Muscle layer of duodenum (tissue), 2 donors: ENCODE results near the gene LARP1B.
"Not testable (repeated sequence)": the region's sequence is repeated elsewhere in the genome, so short reads cannot be mapped to it uniquely, and the experiment has no call there.

ENCODE experiments used
- H3K27ac ChIP-seq: one replicate; pipeline ENCODE4 v1.7.0; 2013; ENCODE audit warnings: mild to moderate bottlenecking, low read length
- H3K27me3 ChIP-seq: one replicate; pipeline ENCODE4 v1.7.0; 2013; ENCODE audit warnings: low read depth, mild to moderate bottlenecking, control low read depth, low read length
- H3K36me3 ChIP-seq, 2 donors: one replicate each; pipeline ENCODE4 v1.7.0; 2013; ENCODE audit warnings: low read length in 2 of 2, control low read depth in 1 of 2, mild to moderate bottlenecking in 1 of 2; ENCODE audit not compliant: insufficient read depth in 2 of 2, control insufficient read depth in 1 of 2
- H3K4me1 ChIP-seq, 2 donors: one replicate each; pipeline ENCODE4 v1.7.0; 2013; ENCODE audit warnings: low read length in 2 of 2, mild to moderate bottlenecking in 2 of 2, control low read depth in 1 of 2, moderate library complexity in 1 of 2; ENCODE audit not compliant: insufficient read depth in 2 of 2, control insufficient read depth in 1 of 2
- H3K4me3 ChIP-seq, 2 donors: one replicate each; pipeline ENCODE4 v1.7.0; 2013; ENCODE audit warnings: low read length in 2 of 2, low read depth in 1 of 2, mild to moderate bottlenecking in 1 of 2
- H3K9me3 ChIP-seq, 2 donors: one replicate each; pipeline ENCODE4 v1.7.0; 2013; ENCODE audit warnings: low read length in 2 of 2, control low read depth in 1 of 2, mild to moderate bottlenecking in 1 of 2; ENCODE audit not compliant: control insufficient read depth in 1 of 2
- donor health status: healthy.

Gene LARP1B

DNA sequence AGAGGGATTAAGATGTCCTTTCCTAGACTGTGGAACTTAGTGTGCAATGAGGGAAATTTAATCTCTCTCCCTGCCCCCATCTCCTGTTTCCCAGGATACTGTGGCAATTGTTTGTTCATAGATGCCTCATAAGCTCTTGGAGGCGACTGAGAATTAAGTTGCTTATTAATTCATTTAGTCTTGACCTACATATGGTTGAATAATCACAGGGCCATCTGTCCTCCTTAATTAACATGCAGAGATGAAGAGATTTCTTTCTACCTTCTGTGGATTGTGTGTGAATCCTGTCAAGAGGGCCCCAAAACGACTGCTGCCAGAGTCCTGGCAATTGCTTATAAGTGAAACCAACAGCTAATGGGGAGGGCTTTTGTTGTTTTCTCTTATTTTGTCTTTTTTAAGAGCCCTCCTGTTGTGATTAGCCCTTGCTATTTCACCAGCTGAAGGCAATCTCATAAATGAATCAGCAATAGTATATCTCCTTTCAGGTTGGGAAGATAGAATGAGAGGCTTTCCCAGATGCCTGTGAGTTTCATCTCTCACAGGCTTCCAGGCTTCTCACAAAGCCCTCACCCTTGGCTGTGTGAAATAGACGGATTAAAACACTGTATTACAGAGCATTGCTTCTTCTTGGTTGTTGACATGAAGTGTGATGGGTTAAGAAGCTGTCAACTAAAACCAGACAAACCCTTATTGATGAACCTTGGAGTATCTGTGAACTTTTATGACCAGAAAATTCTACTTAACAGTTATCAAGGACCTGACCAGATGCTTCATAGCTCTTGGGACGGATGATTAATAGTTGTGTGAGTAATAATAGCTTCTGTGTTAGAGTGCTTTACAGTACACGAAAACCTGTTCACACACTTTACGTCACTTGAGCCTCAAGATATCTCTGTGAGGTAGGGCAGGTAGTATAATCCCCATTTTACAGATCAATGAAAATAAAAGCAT lies 168.0 kb downstream of the LARP1B start:
- Histone ChIP-seq H3K27me3 (no peaks in the 10 kb centered on the region), H3K9me3 (no peaks in the 10 kb centered on the region), H3K27ac (no peak overlapping the region), H3K4me1 (no peaks in the 10 kb centered on the region), H3K4me3 (no peak overlapping the region), H3K36me3 (no peaks in the 10 kb centered on the region)

DNA sequence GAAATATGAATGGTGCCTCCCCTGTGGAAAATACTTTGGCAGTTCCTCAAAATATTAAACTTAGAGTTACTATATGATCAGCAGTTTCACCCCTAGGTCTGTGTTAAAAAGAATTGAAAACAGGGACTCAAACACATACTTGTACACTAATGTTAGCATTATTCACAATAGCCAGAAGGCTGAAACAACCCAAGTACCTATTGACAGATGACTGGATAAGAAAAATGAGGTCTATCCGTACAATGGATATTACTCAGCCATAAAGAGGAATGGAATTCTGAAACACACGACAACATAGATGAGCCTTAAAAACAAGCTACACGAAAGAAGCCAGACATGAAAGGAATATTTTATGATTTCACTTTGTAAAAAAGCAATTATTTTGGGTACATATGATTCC lies 171.6 kb downstream of the LARP1B start:
- Histone ChIP-seq H3K27me3 (no peaks in the 10 kb centered on the region), H3K4me3 (no peak overlapping the region), H3K36me3 (no peaks in the 10 kb centered on the region), H3K4me1 (no peaks in the 10 kb centered on the region), H3K9me3 (no peaks in the 10 kb centered on the region), H3K27ac (no peak overlapping the region)

DNA sequence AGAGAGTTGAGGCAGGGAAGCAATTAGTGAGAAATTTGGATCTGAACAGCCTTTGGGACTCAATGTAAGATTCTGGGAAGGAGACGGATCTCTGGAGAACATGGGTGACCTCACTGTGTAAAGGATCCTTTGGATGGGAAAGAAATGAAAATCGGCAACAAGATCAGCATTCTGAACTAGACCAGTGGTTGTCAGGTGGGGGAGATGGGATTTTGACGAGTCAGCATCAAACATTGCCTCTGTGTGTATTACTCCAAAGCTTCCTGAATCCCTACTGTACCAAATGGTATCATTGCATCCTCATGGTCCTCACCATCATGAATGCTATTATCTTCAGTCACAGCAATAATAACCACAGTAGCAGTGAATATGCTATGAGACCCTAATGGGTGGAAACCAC lies 173.7 kb downstream of the LARP1B start:
- H3K4me3 ChIP-seq = no peak overlapping the region
- no peaks in the 10 kb centered on the region for H3K4me1 ChIP-seq
- no peaks in the 10 kb centered on the region for H3K27me3 ChIP-seq
- H3K27ac ChIP-seq = no peak overlapping the region
- H3K9me3 ChIP-seq = no peaks in the 10 kb centered on the region
- no peaks in the 10 kb centered on the region for H3K36me3 ChIP-seq

DNA sequence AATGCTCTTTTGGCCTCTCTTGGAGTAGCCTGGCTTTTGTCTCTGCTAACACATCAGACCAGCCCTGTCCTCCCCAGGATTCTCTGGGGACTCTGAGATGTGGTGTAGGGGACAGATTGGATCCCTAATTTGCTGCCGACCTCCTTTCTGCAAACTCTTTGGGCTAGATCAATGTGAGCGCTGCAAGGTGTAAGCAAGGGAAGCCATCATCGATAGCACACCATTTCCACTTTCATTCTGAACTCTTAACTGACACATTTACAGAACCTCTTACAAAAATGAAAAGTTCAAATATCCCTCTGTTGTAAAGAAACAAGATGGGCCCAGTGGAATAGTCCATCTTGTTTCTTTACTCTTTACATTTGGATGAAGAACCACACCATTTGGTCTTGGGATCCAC lies 179.9 kb downstream of the LARP1B start:
- H3K27ac ChIP-seq = no peak overlapping the region
- no peaks in the 10 kb centered on the region for H3K36me3 ChIP-seq
- no peaks in the 10 kb centered on the region for H3K4me1 ChIP-seq
- H3K27me3 ChIP-seq = no peaks in the 10 kb centered on the region
- no peaks in the 10 kb centered on the region for H3K9me3 ChIP-seq
- H3K4me3 ChIP-seq = no peak overlapping the region

DNA sequence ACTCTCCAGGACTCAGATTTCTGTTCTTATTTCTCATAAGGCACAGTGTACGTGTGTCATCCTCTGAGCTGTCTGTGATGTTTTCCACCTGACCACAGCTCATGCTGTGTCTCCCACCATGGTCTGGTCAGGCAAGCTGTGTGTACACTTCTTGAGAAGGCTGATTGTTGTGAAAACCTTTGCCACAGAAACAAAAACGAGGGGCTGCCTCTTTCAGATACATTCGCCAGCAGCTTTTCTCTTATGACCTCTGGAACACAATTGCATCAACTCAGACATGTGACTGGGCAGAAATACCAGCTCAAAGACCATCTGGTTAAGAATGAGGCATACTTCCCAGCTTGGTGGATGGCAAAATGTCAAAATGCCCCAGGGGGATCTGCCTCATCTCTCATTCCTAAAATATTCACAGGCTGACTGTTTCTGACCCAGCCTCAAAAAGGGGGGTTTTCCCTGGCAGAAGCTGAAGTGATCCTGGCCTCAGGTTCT lies 180.4 kb downstream of the LARP1B start:
- no peaks in the 10 kb centered on the region for H3K36me3 ChIP-seq
- H3K27ac ChIP-seq = no peak overlapping the region
- H3K4me3 ChIP-seq = no peak overlapping the region
- H3K27me3 ChIP-seq = no peaks in the 10 kb centered on the region
- H3K9me3 ChIP-seq = no peaks in the 10 kb centered on the region
- no peaks in the 10 kb centered on the region for H3K4me1 ChIP-seq

DNA sequence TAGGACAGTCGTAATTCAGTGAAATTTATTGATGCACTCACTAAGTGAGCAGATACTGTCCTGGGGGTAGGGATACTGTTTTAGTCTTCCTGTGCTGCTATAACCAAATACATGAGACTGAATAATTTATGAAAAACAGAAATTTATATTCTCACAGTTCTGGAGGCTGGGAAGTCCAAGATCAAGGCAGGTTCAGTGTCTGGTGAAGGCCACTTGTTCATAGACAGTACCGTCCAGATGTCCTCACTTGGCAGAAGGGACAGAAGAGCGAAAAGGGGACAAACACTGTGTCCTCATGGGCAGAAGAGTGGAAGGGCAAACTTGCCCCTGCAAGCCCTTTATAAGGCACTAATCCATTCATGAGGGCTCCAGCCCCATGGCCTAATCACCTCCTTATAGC lies 180.9 kb downstream of the LARP1B start:
- no peaks in the 10 kb centered on the region for H3K27me3 ChIP-seq
- no peak overlapping the region for H3K27ac ChIP-seq
- no peaks in the 10 kb centered on the region for H3K9me3 ChIP-seq
- no peaks in the 10 kb centered on the region for H3K4me1 ChIP-seq
- H3K36me3 ChIP-seq = no peaks in the 10 kb centered on the region
- no peak overlapping the region for H3K4me3 ChIP-seq

DNA sequence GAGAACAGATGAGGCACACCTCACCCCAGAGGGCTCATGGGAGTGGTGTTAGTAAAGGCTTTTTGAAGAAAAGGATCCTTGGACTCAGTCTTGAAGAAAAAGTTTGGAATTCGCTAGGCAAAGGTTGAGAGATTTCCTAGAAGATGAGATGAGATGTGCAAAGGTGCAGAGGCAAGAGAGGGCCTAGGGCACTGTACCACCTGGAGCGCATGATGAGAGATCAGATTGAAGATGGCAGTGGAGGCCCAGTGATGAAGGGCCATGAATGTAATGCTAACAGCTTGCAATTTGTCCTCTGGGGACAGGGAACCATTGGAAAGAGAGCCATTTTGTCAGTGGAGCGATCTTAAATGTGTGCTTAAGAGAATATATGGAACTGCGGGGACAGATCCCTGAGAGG lies 181.5 kb downstream of the LARP1B start:
- Histone ChIP-seq H3K4me3 (no peak overlapping the region), H3K27ac (no peak overlapping the region), H3K9me3 (no peaks in the 10 kb centered on the region)

DNA sequence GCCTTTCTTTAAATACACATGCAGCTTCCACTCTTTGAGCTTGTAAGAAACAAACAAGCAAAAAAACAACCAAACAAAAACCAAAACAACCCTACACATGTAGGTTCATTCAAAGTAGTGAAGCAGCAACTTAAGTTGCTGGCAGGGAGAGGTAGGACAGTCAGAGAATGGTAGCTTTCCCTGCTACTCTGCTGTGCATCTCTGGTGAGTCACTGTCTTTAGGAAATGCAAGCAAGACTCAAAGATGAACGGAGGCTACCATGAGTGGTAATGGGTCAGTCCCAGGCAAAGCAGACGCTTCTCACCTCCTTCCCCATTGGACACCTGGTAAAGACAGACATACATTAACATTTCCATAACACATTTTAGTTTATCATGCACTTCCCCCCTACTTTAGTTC lies 183.3 kb downstream of the LARP1B start:
- Histone ChIP-seq H3K36me3 (no peaks in the 10 kb centered on the region), H3K27ac (no peak overlapping the region), H3K9me3 (peaks cover 0 to 3% of the 10 kb centered on the region in 2 donors), H3K4me1 (no peaks in the 10 kb centered on the region), H3K4me3 (no peak overlapping the region), H3K27me3 (no peaks in the 10 kb centered on the region)

More for the DNA sequence above, 181.5 kb downstream of the LARP1B start:
- H3K27me3 ChIP-seq = no peaks in the 10 kb centered on the region
- H3K4me1 ChIP-seq = no peaks in the 10 kb centered on the region
- no peaks in the 10 kb centered on the region for H3K36me3 ChIP-seq

DNA sequence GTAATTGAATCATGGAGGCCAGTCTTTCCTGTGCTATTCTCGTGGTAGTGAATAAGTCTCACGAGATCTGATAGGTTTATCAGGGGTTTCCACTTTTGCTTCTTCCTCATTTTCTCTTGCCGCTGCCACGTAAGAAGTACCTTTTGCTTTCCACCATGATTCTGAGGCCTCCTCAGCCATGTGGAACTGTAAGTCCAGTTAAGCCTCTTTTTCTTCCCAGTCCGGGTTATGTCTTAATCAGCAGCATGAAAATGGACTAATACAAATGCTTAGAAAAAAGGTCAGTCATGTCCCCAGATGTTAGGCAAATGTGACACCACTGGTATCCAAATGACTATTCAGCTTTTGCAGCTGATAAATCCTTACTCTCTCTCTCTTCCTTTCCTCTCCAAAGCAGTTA lies 184.3 kb downstream of the LARP1B start:
- not testable (repeated sequence) for H3K36me3 ChIP-seq, H3K27ac ChIP-seq, H3K27me3 ChIP-seq, H3K4me1 ChIP-seq, H3K9me3 ChIP-seq, H3K4me3 ChIP-seq

DNA sequence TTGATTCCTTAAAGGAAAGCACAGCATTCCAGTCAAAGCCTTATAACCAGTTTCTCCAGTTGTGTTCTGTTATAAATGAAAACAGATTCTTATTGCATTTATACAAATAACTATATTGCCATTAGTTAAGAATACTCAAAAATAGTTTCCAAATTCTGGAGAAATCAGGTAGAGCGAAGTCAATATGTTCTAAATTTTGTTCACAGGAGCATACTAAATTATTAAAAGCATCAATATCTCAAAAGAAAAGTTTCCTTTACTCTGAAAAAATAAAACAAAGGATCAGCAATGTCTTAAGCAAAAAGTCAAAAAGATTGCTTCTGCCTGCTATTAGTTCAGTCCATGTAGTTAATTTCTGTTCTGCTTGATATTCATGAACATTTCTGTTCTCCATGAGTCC lies 186.8 kb downstream of the LARP1B start:
- peaks cover 0 to 3% of the 10 kb centered on the region in 2 donors for H3K9me3 ChIP-seq
- no peaks in the 10 kb centered on the region for H3K36me3 ChIP-seq
- H3K27ac ChIP-seq = no peak overlapping the region
- H3K27me3 ChIP-seq = no peaks in the 10 kb centered on the region
- no peak overlapping the region for H3K4me3 ChIP-seq
- no peaks in the 10 kb centered on the region for H3K4me1 ChIP-seq

DNA sequence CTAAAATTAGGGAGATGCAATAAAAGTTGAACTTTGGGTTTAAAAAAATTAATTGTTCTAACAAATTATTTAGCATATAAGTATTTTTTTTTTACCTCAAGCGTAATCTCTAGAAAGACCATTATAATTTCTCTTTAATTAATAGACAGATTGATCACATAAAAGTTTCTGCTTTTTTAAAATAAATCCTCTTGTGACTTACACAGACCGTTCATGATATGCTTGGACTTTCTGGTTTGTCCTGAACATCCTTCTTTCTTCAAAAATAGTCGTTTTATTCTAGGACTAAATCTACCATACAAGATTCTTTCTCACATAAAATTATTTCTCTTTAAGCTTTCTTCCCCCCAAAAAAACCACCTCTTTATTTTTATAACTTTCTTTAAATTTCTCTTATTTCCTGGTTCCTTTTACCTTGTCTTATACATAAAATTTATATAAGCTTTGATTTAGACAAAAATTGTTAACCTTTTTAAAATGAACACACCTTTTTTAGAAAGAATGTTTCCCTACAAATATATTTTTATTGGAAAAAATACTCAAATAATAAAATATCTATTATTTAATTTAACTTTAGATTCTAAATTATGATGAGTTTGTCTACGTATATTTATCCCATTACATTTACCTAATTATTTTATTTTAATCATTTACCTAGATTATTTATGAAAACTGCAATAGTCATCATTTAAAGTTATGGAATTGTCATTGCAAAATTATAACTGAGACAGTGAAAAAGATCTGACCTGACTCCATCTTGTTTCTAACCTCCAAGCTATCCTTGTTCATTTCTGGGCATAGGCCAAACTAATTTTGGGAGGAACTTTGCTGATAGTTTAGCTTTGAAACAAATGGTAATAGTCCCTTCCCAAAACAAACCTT lies 188.9 kb downstream of the LARP1B start:
- H3K4me1 ChIP-seq = no peaks in the 10 kb centered on the region

More for the DNA sequence above, 188.9 kb downstream of the LARP1B start:
- Histone ChIP-seq H3K4me3 (no peak overlapping the region), H3K36me3 (no peaks in the 10 kb centered on the region), H3K27ac (no peak overlapping the region), H3K27me3 (no peaks in the 10 kb centered on the region), H3K9me3 (peaks cover 0 to 3% of the 10 kb centered on the region in 2 donors)
